HG03439 (cell line): ENCODE measurements around the gene MYBPC2.

ENCODE experiments used
- ATAC-seq: cut with Tn5 transposase; IDR thresholded peaks from one replicate; pipeline ENCODE4 v1.9.1; 2021; ENCODE audit warnings: mild to moderate bottlenecking, moderate library complexity; ENCODE audit not compliant: unreplicated experiment

MYBPC2 gene

GRCh38 chr19:50409347-50409746 lies 23.3 kb upstream of the MYBPC2 start:
- no peak for ATAC-seq

GRCh38 chr19:50410109-50410508 lies 22.6 kb upstream of the MYBPC2 start:
- no peak for ATAC-seq

- ATAC-seq = no peak
These were observed 20.3 kb upstream of the MYBPC2 start for GRCh38 chr19:50412419-50412818.

GRCh38 chr19:50413096-50413495 lies 19.6 kb upstream of the MYBPC2 start:
- ATAC-seq = no peak

GRCh38 chr19:50413531-50413930 lies 19.2 kb upstream of the MYBPC2 start:
- ATAC-seq = no peak

GRCh38 chr19:50414864-50415660 lies 17.6 kb upstream of the MYBPC2 start:
- ATAC-seq = no peak

- ATAC-seq = peak; percentile 42
These were observed 17.0 kb upstream of the MYBPC2 start for GRCh38 chr19:50415661-50416033.

- no peak for ATAC-seq
These were observed 16.4 kb upstream of the MYBPC2 start for GRCh38 chr19:50416034-50416977.

- ATAC-seq = no peak
These were observed 15.3 kb upstream of the MYBPC2 start for GRCh38 chr19:50417111-50418081.

GRCh38 chr19:50418176-50419021 lies 14.3 kb upstream of the MYBPC2 start, which contains the start of gene SPIB:
TSS of gene SPIB (plus strand) at chr19:50418938. CDS start at chr19:50418963, 25 bp downstream.
- no peak for ATAC-seq

- no peak for ATAC-seq
These were observed 13.6 kb upstream of the MYBPC2 start for GRCh38 chr19:50419022-50419579.

- no peak for ATAC-seq
These were observed 13.1 kb upstream of the MYBPC2 start for GRCh38 chr19:50419580-50420035.

GRCh38 chr19:50420127-50420526 lies 12.6 kb upstream of the MYBPC2 start:
- no peak for ATAC-seq

- no peak for ATAC-seq
These were observed 11.9 kb upstream of the MYBPC2 start for GRCh38 chr19:50420808-50421207.

- ATAC-seq = no peak
These were observed 10.1 kb upstream of the MYBPC2 start for GRCh38 chr19:50422397-50423278.

- no peak for ATAC-seq
These were observed 9.2 kb upstream of the MYBPC2 start for GRCh38 chr19:50423279-50424113.

GRCh38 chr19:50425581-50425980 lies 7.1 kb upstream of the MYBPC2 start:
- ATAC-seq = no peak
